Kidney (tissue), 14 donors: ENCODE measurements around the gene USP47. TPM values are rescaled to one million over a fixed set of nuclear protein-coding genes. Genes with fewer than 3 reads are reported as not detected.

Experiments
- DNase-seq, 5 donors: peaks; one replicate each; pipeline ENCODE4 v3.0.0-alpha.2; 2013 to 2020
- FAIRE-seq: peaks from 2 replicates; lab custom pipeline; 2012; peaks lifted over from hg19 to GRCh38; lab: Jason Lieb, UNC
- H3K27ac ChIP-seq, 2 donors: one replicate each; pipeline ENCODE4 v1.7.0; 2013; ENCODE audit warnings: low read depth in 2 of 2, low read length in 2 of 2, inconsistent platforms in 1 of 2
- H3K27me3 ChIP-seq: one replicate; pipeline ENCODE4 v1.7.1; 2013; ENCODE audit warnings: low read length, inconsistent platforms; ENCODE audit not compliant: control insufficient read depth, insufficient read depth
- H3K36me3 ChIP-seq, 3 donors: one replicate each; pipeline versions ENCODE4 v1.7.0 to v1.7.1; 2013; ENCODE audit warnings: low read length in 3 of 3, control low read depth in 1 of 3, inconsistent platforms in 1 of 3; ENCODE audit not compliant: insufficient read depth in 3 of 3, control insufficient read depth in 2 of 3
- H3K4me1 ChIP-seq, 3 donors: one replicate each; pipeline versions ENCODE4 v1.7.0 to v1.7.1; 2013; ENCODE audit warnings: low read length in 3 of 3, inconsistent platforms in 1 of 3, low read depth in 1 of 3; ENCODE audit not compliant: control insufficient read depth in 2 of 3, insufficient read depth in 2 of 3
- H3K4me3 ChIP-seq, 3 donors: one replicate each; pipeline versions ENCODE4 v1.7.0 to v1.8.1; 2013; ENCODE audit warnings: low read length in 3 of 3, control low read depth in 1 of 3, inconsistent platforms in 1 of 3
- H3K9ac ChIP-seq, 3 donors: one replicate each; pipeline versions ENCODE4 v1.7.0 to v1.7.1; 2013; ENCODE audit warnings: low read length in 3 of 3, control low read depth in 1 of 3, inconsistent platforms in 1 of 3
- H3K9me3 ChIP-seq, 3 donors: one replicate each; pipeline versions ENCODE4 v1.7.0 to v1.7.1; 2013; ENCODE audit warnings: low read length in 3 of 3, control low read depth in 1 of 3, inconsistent platforms in 1 of 3; ENCODE audit not compliant: control insufficient read depth in 2 of 3, insufficient read depth in 1 of 3
- intact Hi-C: fragments of 100-400 bp; cut with DNase I; formaldehyde crosslinking; loops from one replicate; pipeline ENCODE4 v1.11.1; 2022
- polyA plus RNA-seq: library from polyadenylated mRNA; stranded (reverse); fragments of 350-450 nt; fragmentation: Illumina TruSeq; extraction: RNeasy Lipid Tissue Mini Kit (QIAGEN cat#74804); gene quantifications from one replicate; pipeline ENCODE4 v1.2.3, GENCODE V29; 2014; ENCODE audit warnings: low read depth, low replicate concordance; ENCODE audit not compliant: insufficient read depth
- total RNA-seq: library from RNA; stranded (reverse); fragmentation: NEBNext Ultra II Directional; extraction: Animal tissue kit (Norgen Biotek cat#: 25700); gene quantifications from one replicate; pipeline ENCODE4 v1.2.1, GENCODE V29; 2021
- TF ChIP-seq, protein P1 (sequence below): IDR thresholded peaks from 3 replicates; pipeline ENCODE4 v1.5.1; 2012; ENCODE audit warnings: mild to moderate bottlenecking, moderate library complexity, borderline replicate concordance; ENCODE audit not compliant: insufficient read depth; ENCODE audit errors: extremely low read depth
- donor health status: control.
- donor health status: control.
- donor health status: control.
- donor health status: control.
- donor health status: control.
- donor health status: DM: yes; HTN: yes; CAD: no.
- donor health status: Normal renal cell carcinoma (clear cell type).

Gene USP47
- total and polyA plus RNA-seq, 2 donors from 2014 or later = 16.3 to 43.3 TPM

DNA sequence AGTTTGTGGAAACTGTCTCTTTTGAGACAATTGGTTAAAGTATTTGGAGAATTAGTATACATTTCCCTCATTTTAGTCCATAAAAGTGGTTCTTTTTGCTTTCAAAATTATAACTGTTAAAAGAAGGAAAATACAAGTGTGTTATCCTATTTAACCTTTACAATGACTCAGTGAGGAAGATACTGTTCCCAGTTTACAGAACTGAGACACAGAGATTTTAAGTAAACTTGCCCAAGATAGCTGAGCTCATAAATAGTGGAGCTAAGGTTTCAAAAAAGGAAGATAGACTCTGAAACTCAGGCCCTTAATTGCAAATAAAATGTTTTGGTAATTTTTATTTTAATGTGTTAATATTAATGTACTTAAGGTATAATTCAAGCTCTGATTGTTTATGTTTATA, 107.7 kb downstream of the USP47 start:
- H3K4me1 ChIP-seq = no peaks in the 10 kb centered on the region
- H3K9ac ChIP-seq = no peak overlapping the region
- no peaks in the 10 kb centered on the region for H3K9me3 ChIP-seq
- FAIRE-seq (no peak), DNase-seq (no peak)
- peaks cover 8 to 24% (median 10%) of the 10 kb centered on the region in 3 donors for H3K36me3 ChIP-seq
- no peaks in the 10 kb centered on the region for H3K27me3 ChIP-seq
- H3K4me3 ChIP-seq = no peak overlapping the region
- TF ChIP-seq, protein P1, sequence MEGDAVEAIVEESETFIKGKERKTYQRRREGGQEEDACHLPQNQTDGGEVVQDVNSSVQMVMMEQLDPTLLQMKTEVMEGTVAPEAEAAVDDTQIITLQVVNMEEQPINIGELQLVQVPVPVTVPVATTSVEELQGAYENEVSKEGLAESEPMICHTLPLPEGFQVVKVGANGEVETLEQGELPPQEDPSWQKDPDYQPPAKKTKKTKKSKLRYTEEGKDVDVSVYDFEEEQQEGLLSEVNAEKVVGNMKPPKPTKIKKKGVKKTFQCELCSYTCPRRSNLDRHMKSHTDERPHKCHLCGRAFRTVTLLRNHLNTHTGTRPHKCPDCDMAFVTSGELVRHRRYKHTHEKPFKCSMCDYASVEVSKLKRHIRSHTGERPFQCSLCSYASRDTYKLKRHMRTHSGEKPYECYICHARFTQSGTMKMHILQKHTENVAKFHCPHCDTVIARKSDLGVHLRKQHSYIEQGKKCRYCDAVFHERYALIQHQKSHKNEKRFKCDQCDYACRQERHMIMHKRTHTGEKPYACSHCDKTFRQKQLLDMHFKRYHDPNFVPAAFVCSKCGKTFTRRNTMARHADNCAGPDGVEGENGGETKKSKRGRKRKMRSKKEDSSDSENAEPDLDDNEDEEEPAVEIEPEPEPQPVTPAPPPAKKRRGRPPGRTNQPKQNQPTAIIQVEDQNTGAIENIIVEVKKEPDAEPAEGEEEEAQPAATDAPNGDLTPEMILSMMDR = no peak
- intact Hi-C loops = no loop called here
- H3K27ac ChIP-seq = no peak overlapping the region

DNA sequence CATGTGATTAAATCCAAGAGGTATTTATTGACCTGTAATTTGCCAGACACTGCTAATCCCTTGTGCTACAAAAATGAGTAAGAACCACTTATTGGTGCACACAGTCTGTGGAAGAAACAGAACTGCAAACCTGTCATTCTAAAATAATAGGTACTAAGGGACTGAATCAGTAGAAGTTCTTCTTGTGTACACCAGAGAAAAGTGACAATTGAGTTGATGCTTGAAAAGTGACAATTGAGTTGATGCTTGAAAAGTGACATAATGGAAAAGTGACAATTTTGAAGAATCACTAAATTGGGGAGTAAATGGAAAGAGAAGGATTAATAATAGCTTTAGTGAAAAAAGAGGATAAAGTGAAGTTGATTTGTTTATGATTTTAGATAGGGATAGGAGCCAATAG, 110.3 kb downstream of the USP47 start:
- TF ChIP-seq, protein P1 = no peak
- H3K9ac ChIP-seq = no peak overlapping the region
- intact Hi-C loops = no loop called here
- no peak overlapping the region for H3K4me3 ChIP-seq
- no peaks in the 10 kb centered on the region for H3K9me3 ChIP-seq
- H3K27me3 ChIP-seq = no peaks in the 10 kb centered on the region
- H3K36me3 ChIP-seq = peaks cover 12 to 41% (median 28%) of the 10 kb centered on the region in 3 donors
- FAIRE-seq (no peak), DNase-seq (no peak)
- H3K4me1 ChIP-seq = no peaks in the 10 kb centered on the region
- no peak overlapping the region for H3K27ac ChIP-seq

GRCh38 chr11:11956006-11956405, 114.2 kb downstream of the USP47 start:
- TF ChIP-seq, protein P1 = no peak
- intact Hi-C loops = no loop called here
- FAIRE-seq (no peak), DNase-seq (no peak)
- Histone ChIP-seq H3K4me3 (no peak overlapping the region), H3K36me3 (peaks cover 11 to 33% (median 26%) of the 10 kb centered on the region in 3 donors), H3K4me1 (no peaks in the 10 kb centered on the region), H3K27me3 (no peaks in the 10 kb centered on the region), H3K9ac (no peak overlapping the region), H3K9me3 (no peaks in the 10 kb centered on the region), H3K27ac (no peak overlapping the region)
